H1 (cell line): Measurements from ENCODE around the gene RAPGEF1. TPM values are rescaled to one million over a fixed set of nuclear protein-coding genes. Genes with fewer than 3 reads are reported as not detected.

Experiments used
- CTCF ChIA-PET: fragments of 300-600 bp; sonication (Branson Sonifier 250); formaldehyde crosslinking; loops from one replicate; lab custom pipeline; 2021; ENCODE audit not compliant: partially characterized antibody; lab: Charles Lee
- POLR2A ChIA-PET: fragments of 300-600 bp; sonication (Branson Sonifier 250); formaldehyde crosslinking; loops from one replicate; lab custom pipeline; 2021; ENCODE audit warnings: inconsistent platforms; ENCODE audit not compliant: partially characterized antibody; lab: Charles Lee
- DNase-seq, 2 experiments: peaks; one replicate each; pipeline versions ENCODE4 v3.0.0 to v3.0.0-alpha.2; 2010 to 2022; ENCODE audit warnings: low spot score in 2 of 2, low read depth in 1 of 2, mixed read lengths in 1 of 2
- FAIRE-seq: peaks from 2 replicates; lab custom pipeline; 2011; peaks lifted over from hg19 to GRCh38; lab: Jason Lieb, UNC
- H2AFZ ChIP-seq: 2 replicates; pipeline ENCODE4 v1.8.1; 2012; ENCODE audit warnings: low read length, inconsistent platforms
- H2AK5ac ChIP-seq: 2 replicates; pipeline ENCODE4 v1.6.1; 2013; ENCODE audit warnings: low read depth, low read length
- H2BK120ac ChIP-seq: replicated peaks from 2 replicates; pipeline ENCODE3; 2013; ENCODE audit warnings: low read depth, low read length, inconsistent platforms
- H2BK12ac ChIP-seq: 2 replicates; pipeline ENCODE4 v1.6.1; 2013; ENCODE audit warnings: low read depth, low read length
- H2BK15ac ChIP-seq: 2 replicates; pipeline ENCODE4 v1.6.1; 2013; ENCODE audit warnings: low read length
- H2BK20ac ChIP-seq: 2 replicates; pipeline ENCODE4 v1.6.1; 2013; ENCODE audit warnings: low read length
- H2BK5ac ChIP-seq: 2 replicates; pipeline ENCODE4 v1.6.1; 2013; ENCODE audit warnings: low read depth, low read length
- H3K14ac ChIP-seq: 2 replicates; pipeline ENCODE4 v1.6.1; 2013; ENCODE audit warnings: inconsistent platforms; ENCODE audit not compliant: insufficient read length
- H3K18ac ChIP-seq: 2 replicates; pipeline ENCODE4 v1.6.1; 2013; ENCODE audit warnings: low read length; ENCODE audit errors: extremely low read depth
- H3K23ac ChIP-seq: 2 replicates; pipeline ENCODE4 v1.6.1; 2013; ENCODE audit warnings: inconsistent platforms; ENCODE audit not compliant: insufficient read length
- H3K23me2 ChIP-seq: 2 replicates; pipeline ENCODE4 v1.6.1; 2013; ENCODE audit warnings: low read depth, low read length
- H3K27ac ChIP-seq: 2 replicates; pipeline ENCODE4 v1.6.1; 2011; ENCODE audit warnings: low read depth, low read length, inconsistent platforms
- H3K27me3 ChIP-seq, 4 experiments: replicated peaks in 1 of 4; 1 replicate in 1 of 4; 2 replicates in 3 of 4; pipeline versions ENCODE4 v1.6.1 to v1.8.1; 2011 to 2013; ENCODE audit warnings: low read length in 3 of 4, mild to moderate bottlenecking in 3 of 4, inconsistent platforms in 2 of 4, mixed read lengths in 2 of 4, moderate library complexity in 1 of 4; ENCODE audit not compliant: control insufficient read depth in 3 of 4, insufficient read depth in 3 of 4; ENCODE audit errors: extremely low read depth in 1 of 4
- H3K36me3 ChIP-seq, 4 experiments: 2 replicates each; pipeline versions ENCODE4 v1.6.1 to v1.8.1; 2011 to 2013; ENCODE audit warnings: mild to moderate bottlenecking in 4 of 4, low read length in 3 of 4, moderate library complexity in 2 of 4, control low read depth in 1 of 4, inconsistent platforms in 1 of 4; ENCODE audit not compliant: insufficient read depth in 4 of 4, control insufficient read depth in 2 of 4
- H3K4ac ChIP-seq: replicated peaks from 2 replicates; pipeline ENCODE3; 2013; ENCODE audit warnings: low read length, low read depth, mixed read lengths, inconsistent platforms; ENCODE audit not compliant: insufficient read length
- H3K4me1 ChIP-seq, 4 experiments: replicated peaks in 1 of 4; 1 replicate in 1 of 4; 2 replicates in 3 of 4; pipeline versions ENCODE4 v1.6.1 to v1.8.1; 2011 to 2013; ENCODE audit warnings: low read length in 3 of 4, inconsistent platforms in 2 of 4, mixed read lengths in 1 of 4; ENCODE audit not compliant: insufficient read depth in 4 of 4, control insufficient read depth in 3 of 4
- H3K4me2 ChIP-seq, 2 experiments: 2 replicates each; pipeline versions ENCODE4 v1.6.1 to v1.8.1; 2011 to 2013; ENCODE audit warnings: low read depth in 2 of 2, low read length in 2 of 2, control low read depth in 1 of 2, inconsistent platforms in 1 of 2, mild to moderate bottlenecking in 1 of 2; ENCODE audit not compliant: insufficient read depth in 1 of 2
- H3K4me3 ChIP-seq, 4 experiments: fragments of 200-600, 300-600 bp in 1 of 4; sonication (generic), shearing (Covaris generic), sonication (Bioruptor Twin) in 1 of 4; 2 replicates each; pipeline versions ENCODE4 v1.5.1 to v1.8.1; 2011 to 2016; ENCODE audit warnings: low read length in 4 of 4, low read depth in 3 of 4, control low read depth in 2 of 4, inconsistent platforms in 2 of 4, mild to moderate bottlenecking in 2 of 4, mixed read lengths in 1 of 4, moderate library complexity in 1 of 4; ENCODE audit not compliant: insufficient read depth in 2 of 4; ENCODE audit errors: extremely low read depth in 1 of 4
- H3K56ac ChIP-seq: replicated peaks from 2 replicates; pipeline ENCODE3; 2013; ENCODE audit warnings: low read depth, mild to moderate bottlenecking, mixed read lengths, low read length, inconsistent platforms; ENCODE audit not compliant: insufficient read length
- H3K79me1 ChIP-seq: 2 replicates; pipeline ENCODE4 v1.6.1; 2013; ENCODE audit warnings: low read depth, low read length, control low read depth
- H3K79me2 ChIP-seq, 2 experiments: 2 replicates each; pipeline versions ENCODE4 v1.6.1 to v1.8.1; 2012 to 2013; ENCODE audit warnings: low read length in 2 of 2, mild to moderate bottlenecking in 2 of 2, inconsistent platforms in 1 of 2; ENCODE audit not compliant: insufficient read depth in 2 of 2, control insufficient read depth in 1 of 2
- H3K9ac ChIP-seq, 4 experiments: replicated peaks in 1 of 4; 1 replicate in 1 of 4; 2 replicates in 3 of 4; pipeline versions ENCODE4 v1.6.1 to v1.8.1; 2011 to 2013; ENCODE audit warnings: low read depth in 3 of 4, low read length in 3 of 4, control low read depth in 2 of 4, mild to moderate bottlenecking in 2 of 4, moderate library complexity in 2 of 4, inconsistent platforms in 1 of 4; ENCODE audit errors: extremely low read depth in 1 of 4
- H3K9me3 ChIP-seq, 2 experiments: 2 replicates each; pipeline versions ENCODE4 v1.6.1 to v1.8.1; 2012 to 2013; ENCODE audit warnings: mild to moderate bottlenecking in 2 of 2, moderate library complexity in 2 of 2, control low read depth in 1 of 2, inconsistent platforms in 1 of 2, low read depth in 1 of 2, low read length in 1 of 2, mixed read lengths in 1 of 2; ENCODE audit not compliant: insufficient read depth in 2 of 2
- H4K20me1 ChIP-seq, 2 experiments: replicated peaks in 1 of 2; 2 replicates each; pipeline versions ENCODE3 to v1.8.1; 2011 to 2013; ENCODE audit warnings: inconsistent platforms in 2 of 2, low read length in 2 of 2, mild to moderate bottlenecking in 1 of 2; ENCODE audit not compliant: insufficient read depth in 2 of 2, control insufficient read depth in 1 of 2
- H4K5ac ChIP-seq: 2 replicates; pipeline ENCODE4 v1.6.1; 2013; ENCODE audit warnings: low read length, low read depth, mixed read lengths, inconsistent platforms; ENCODE audit not compliant: insufficient read length
- H4K8ac ChIP-seq: 2 replicates; pipeline ENCODE4 v1.8.0; 2013; ENCODE audit warnings: mild to moderate bottlenecking, moderate library complexity, low read length, inconsistent platforms; ENCODE audit not compliant: insufficient read depth; ENCODE audit errors: extremely low read depth
- H4K91ac ChIP-seq: replicated peaks from 2 replicates; pipeline ENCODE3; 2013; ENCODE audit warnings: low read length, mixed read lengths, inconsistent platforms; ENCODE audit not compliant: insufficient read length
- WGBS, 2 experiments: shearing (Covaris generic) in 1 of 2; methylation state at CpG; one replicate each; pipeline versions ENCODE4 v1.1.6 to v1.1.7; 2013 to 2015; ENCODE audit warnings: low lambda C conversion rate in 2 of 2, mixed read lengths in 2 of 2, inconsistent platforms in 1 of 2, low coverage in 1 of 2, missing lambda C conversion rate in 1 of 2; ENCODE audit not compliant: insufficient replicate concordance in 2 of 2, insufficient coverage in 1 of 2, insufficient read length in 1 of 2; ENCODE audit errors: extremely low coverage in 1 of 2, missing lambda C conversion rate in 1 of 2; 5-methylcytosine and 5-hydroxymethylcytosine counted together
- polyA plus RNA-seq, 7 experiments: library from polyadenylated mRNA; depleted of rRNA in 3 of 7; stranded (reverse) in 5 of 7; unstranded in 2 of 7; fragments of >200 nt in 5 of 7; fragments of 200-250 nt in 2 of 7; gene quantifications; 1 replicate in 5 of 7; 2 replicates in 1 of 7; 4 replicates in 1 of 7; pipeline versions ENCODE4 v1.2.1 to v1.2.3, GENCODE V29; 2011 to 2013; ENCODE audit warnings: missing spikeins in 2 of 7, mixed read lengths in 2 of 7
- total RNA-seq: library from RNA; stranded (reverse); fragmentation: NEBNext Ultra II Directional; extraction: Animal tissue kit (Norgen Biotek cat#: 25700); gene quantifications from 2 replicates; pipeline ENCODE4 v1.2.1, GENCODE V29; 2021

RAPGEF1 gene
- total and polyA plus RNA-seq, 2 of the 8 experiments (the other 6 are each of a cell fraction or from before 2014, with no cell fraction given) = 29.7 to 78.9 TPM

DNA sequence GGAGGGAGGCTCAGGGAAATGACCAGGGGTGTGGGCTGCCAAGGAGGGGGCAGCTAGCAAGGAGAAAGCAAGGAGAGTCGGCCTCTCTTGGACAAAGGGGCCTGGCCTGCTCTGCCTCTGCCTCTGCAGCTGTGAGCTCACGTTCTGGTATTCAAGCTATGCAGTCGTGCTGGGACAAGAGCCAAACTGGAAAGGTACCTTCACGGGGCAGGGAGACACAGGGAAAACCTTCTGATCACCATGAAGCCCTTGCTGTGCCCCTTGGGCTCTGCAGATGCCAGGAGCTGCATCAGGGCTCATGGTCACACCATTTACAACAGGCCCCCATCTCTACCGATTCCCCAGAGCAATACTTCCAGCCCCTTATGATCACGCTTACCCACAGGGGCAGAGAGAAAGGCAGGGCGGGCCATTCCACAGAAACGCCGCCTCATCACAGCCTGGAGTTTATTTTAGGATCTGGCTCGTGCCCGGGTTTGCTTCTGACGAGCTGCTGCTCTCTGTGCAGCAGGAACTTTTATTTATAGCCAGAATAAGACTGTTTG, 131.3 kb downstream of the RAPGEF1 start:
- Histone ChIP-seq H3K9ac (peak overlapping the region in 3 of 4 experiments; percentile 10 to 53 (median 46); a peak in 4 of 7 replicates), H2AK5ac (peak overlapping the region; percentile 68; the same call in 1 of the 2 replicates), H2BK20ac (no peak overlapping the region; the same call in 1 of the 2 replicates), H4K91ac (peak overlapping the region; percentile 12), H3K18ac (peak overlapping the region; percentile 86), H3K4me3 (no peak overlapping the region), H3K9me3 (no peaks in the 10 kb centered on the region), H2BK12ac (peak overlapping the region; percentile 95), H3K56ac (no peak overlapping the region), H2BK120ac (peak overlapping the region; percentile 72), H3K14ac (no peak overlapping the region), H2BK5ac (peak overlapping the region; percentile 64), H3K27me3 (no peaks in the 10 kb centered on the region), H3K23ac (no peak overlapping the region), H2AFZ (no peak overlapping the region), H3K36me3 (no peaks in the 10 kb centered on the region), H2BK15ac (no peak overlapping the region), H4K5ac (no peak overlapping the region), H3K4me2 (peak overlapping the region; percentile 50 to 56), H3K27ac (peak overlapping the region; percentile 74), H4K20me1 (no peaks in the 10 kb centered on the region), H3K79me1 (no peaks in the 10 kb centered on the region), H3K4me1 (peaks cover 11 to 24% (median 20%) of the 10 kb centered on the region in 4 experiments), H3K4ac (peak overlapping the region; percentile 58), H3K23me2 (no peaks in the 10 kb centered on the region), H3K79me2 (no peaks in the 10 kb centered on the region), H4K8ac (0 out of 2 replicates have a peak overlapping the region, but pooled peaks have one; percentile 26)
- peak; percentile 63 to 72 for DNase-seq
- WGBS, 2 experiments = 47% methylated on average over 12 of the region's 12 CpGs; no CpG with 5 or more reads in 1 of the 2 experiments
- POLR2A ChIA-PET = interaction anchor here (0.6 to 1.9 kb wide), 10 partner anchors 15 to 169 kb away, joined by 3 to 7 read pairs (median 3); no protein-coding TSS in a partner anchor
- FAIRE-seq = peak; percentile 36
- CTCF ChIA-PET = interaction anchor here (0.7 to 3.7 kb wide), 11 partner anchors 11 to 135 kb away, joined by 3 to 12 read pairs (median 3); partner anchors contain the start of gene RAPGEF1
